ENCODE data around the gene C15orf61.

- TF ChIP-seq CTCF (conservative IDR thresholded peaks at IDR 0.05) (no peak), ZFX (IDR thresholded peaks at IDR 0.05) (no peak)
Observed at GRCh38 chr15:67571648-67572415, 50.9 kb downstream of the C15orf61 start.

Measured in C4-2B (cell line).